ENCODE measurements around the gene C1orf116.

Gene C1orf116

GRCh38 chr1:207034208-207034607, 1.7 kb upstream of the C1orf116 start:
- DNase-seq, result no peak

GRCh38 chr1:207033302-207033701, 746 bp upstream of the C1orf116 start:
- no peak for DNase-seq

DNA sequence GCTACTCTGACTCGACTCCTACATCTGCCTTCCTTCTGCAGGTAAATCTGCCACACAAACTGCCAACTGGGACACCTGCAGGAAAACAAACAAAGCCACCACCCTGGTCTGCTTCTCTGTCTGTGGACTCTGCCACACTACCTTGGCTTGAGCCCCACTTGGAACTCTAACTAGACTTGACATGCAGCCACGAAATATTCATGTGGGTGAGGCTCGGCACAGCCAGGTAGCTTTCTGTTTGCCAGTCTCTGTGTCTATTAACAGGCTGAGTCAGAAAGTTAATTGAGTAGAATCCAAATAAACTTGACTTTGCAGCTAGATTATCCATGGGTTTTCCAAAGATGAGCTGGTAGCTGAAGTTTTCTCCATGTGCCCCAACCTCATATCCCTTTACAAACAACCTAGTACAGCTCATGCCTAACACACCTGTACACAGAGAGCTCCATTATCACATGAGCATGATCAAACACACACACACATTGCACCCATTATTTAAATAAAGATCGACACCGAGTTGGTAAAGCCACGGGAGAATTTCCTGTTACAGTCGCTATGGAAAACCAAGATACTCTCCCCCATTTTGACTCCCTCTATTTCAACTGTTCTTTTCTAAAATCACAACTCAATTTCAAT, 808 bp downstream of the C1orf116 start:
- DNase-seq, result no peak

DNA sequence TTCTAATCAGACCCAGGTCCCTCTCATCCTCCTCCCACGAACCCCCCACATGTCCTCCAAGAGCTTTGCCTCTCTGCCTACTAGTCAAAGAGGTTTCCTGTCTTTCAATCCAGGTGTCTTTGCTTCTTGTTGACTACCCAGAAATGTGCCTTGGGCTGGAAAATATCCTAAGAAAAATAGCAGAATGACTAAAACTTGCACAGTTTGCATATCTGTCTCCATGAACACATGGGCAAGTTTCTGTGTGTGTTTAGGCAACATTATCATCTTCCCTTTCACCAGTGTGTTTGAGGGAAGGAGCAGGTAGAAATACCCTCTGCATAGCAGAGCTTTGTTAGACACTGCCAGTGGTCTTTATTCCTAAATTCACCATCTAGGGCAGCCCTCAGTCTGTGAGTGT, 1.5 kb downstream of the C1orf116 start:
- no peak for DNase-seq

GRCh38 chr1:207030522-207031009, 2.0 kb downstream of the C1orf116 start:
- no peak for DNase-seq

GRCh38 chr1:207029701-207030521, 2.6 kb downstream of the C1orf116 start:
- no peak for DNase-seq

GRCh38 chr1:207028884-207029650, 3.5 kb downstream of the C1orf116 start:
- DNase-seq, result no peak

- no peak for DNase-seq
These were observed 4.6 kb downstream of the C1orf116 start for GRCh38 chr1:207027921-207028320.

DNA sequence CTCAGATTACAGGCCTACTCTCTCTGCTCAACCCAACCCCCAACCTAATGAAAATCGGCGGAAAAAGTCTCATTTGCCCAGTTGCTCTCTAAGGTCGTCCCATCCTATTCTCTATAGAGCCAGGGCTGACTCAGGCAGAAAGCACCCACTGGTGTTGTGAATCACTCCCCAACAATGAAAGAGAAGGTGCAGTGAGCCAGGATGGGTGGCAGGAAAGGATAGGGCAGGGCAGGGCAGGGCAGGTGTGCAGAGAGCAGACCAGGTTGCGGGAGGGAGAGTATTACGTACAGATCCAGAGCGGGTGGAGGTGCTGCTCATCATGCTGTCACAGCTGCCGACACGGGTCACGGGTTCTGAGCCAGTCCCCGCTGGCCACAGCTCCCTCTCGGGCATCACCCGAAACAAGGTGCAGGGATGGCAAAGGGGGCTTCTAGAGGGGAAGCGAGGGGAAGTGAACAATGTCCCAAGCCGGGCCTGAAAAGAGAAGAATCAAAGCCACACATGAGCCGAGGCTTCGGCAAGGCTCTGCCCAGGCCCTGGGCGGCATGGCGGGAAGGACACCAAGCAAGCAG, 5.3 kb downstream of the C1orf116 start:
- DNase-seq, result no peak

GRCh38 chr1:207026104-207026534, 6.4 kb downstream of the C1orf116 start:
- no peak for DNase-seq

GRCh38 chr1:207025146-207025880, 7.2 kb downstream of the C1orf116 start:
- DNase-seq, result no peak

GRCh38 chr1:207024202-207025145, 8.1 kb downstream of the C1orf116 start:
- DNase-seq, result no peak

- no peak for DNase-seq
These were observed 9.4 kb downstream of the C1orf116 start for GRCh38 chr1:207022996-207023679.

GRCh38 chr1:207021876-207022596, 10.5 kb downstream of the C1orf116 start:
- DNase-seq, result no peak

GRCh38 chr1:207021139-207021861, 11.3 kb downstream of the C1orf116 start:
- DNase-seq, result no peak

DNA sequence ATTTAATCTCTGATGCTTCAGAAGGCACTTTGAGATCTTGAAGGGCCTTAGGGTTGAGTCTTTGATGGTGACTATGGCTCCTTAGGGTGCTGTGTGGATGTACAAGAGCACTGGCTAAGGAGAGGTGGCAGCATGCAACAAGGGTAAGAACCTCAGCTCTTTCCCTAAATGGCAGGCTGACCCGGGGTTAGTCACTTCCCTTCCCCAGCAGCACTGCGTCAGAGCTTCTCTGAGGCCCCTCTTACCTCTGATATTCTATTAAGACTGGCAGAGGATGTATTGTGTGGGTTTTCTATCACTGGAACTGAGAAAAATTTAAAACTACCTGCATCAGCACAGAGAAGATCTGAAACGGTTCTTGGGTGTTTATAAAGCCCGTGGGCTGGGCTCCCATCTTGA, 11.8 kb downstream of the C1orf116 start:
- DNase-seq, result no peak

- DNase-seq, result no peak
These were observed 12.4 kb downstream of the C1orf116 start for GRCh38 chr1:207020065-207020708.

DNA sequence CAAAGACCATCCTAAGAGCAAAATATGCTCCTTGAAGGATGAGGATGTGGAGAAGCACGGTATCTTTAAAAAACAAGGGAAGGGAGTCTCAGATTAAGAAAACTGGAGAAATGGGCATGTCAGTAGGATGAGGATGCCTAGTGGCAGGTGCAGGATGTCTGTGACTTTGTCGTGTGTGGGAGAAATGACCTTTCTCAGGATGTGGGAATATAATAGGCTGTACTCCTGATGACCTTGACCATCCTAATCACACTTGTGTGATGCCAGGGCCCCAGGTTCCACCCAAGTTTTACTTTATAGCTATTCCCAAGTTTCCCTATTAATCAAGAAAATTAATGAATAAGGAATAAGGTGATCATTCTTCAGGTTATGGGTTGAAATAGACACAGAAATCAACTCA, 12.9 kb downstream of the C1orf116 start:
- DNase-seq, result no peak

- no peak for DNase-seq
These were observed 13.4 kb downstream of the C1orf116 start for GRCh38 chr1:207019161-207019560.

All from activated CD4-positive, alpha-beta T cell treated with anti-CD3 and anti-CD28 coated beads for 1 hour (primary cell).